Panc1 (cell line): ENCODE data around the gene NINJ2. TPM values are rescaled to one million over a fixed set of nuclear protein-coding genes. Genes with fewer than 3 reads are reported as not detected.

Source experiments
- ATAC-seq: fragments of 200-7000 bp; cut with Tn5 transposase; 2 replicates; pipeline ENCODE4 v1.9.1; 2020; ENCODE audit warnings: mild to moderate bottlenecking, moderate library complexity
- BruUV-seq: library from RNA; stranded (reverse); fragments of 400-500 nt; replicated peaks from 2 replicates; lab custom pipeline; 2021; lab: Mats Ljungman, UMichigan
- CTCF ChIA-PET: fragments of 300-600 bp; sonication (Branson Sonifier 250); formaldehyde crosslinking; loops from one replicate; lab custom pipeline; 2022; ENCODE audit warnings: antibody characterized with exemption; lab: Charles Lee
- POLR2A ChIA-PET: fragments of 300-600 bp; sonication (Branson Sonifier 250); formaldehyde crosslinking; loops from one replicate; lab custom pipeline; 2022; ENCODE audit warnings: antibody characterized with exemption; lab: Charles Lee
- DNase-seq: peaks from one replicate; pipeline ENCODE4 v3.0.0-alpha.2; 2010; ENCODE audit warnings: low read depth, low spot score
- H3K27ac ChIP-seq: 2 replicates; pipeline ENCODE4 v1.5.1; 2011; ENCODE audit warnings: mild to moderate bottlenecking, low read length, inconsistent platforms
- H3K27me3 ChIP-seq: fragments of 200-500 bp; sonication (Bioruptor generic); 2 replicates; pipeline ENCODE4 v1.6.0; 2014; ENCODE audit warnings: low read length, inconsistent platforms; ENCODE audit not compliant: control insufficient read depth, insufficient read depth
- H3K36me3 ChIP-seq: fragments of 200-500 bp; sonication (Bioruptor generic); 2 replicates; pipeline ENCODE4 v1.5.1; 2014; ENCODE audit warnings: inconsistent platforms, mild to moderate bottlenecking, low read length, moderate library complexity; ENCODE audit not compliant: control insufficient read depth, insufficient read depth
- H3K4me1 ChIP-seq: 2 replicates; pipeline ENCODE4 v1.5.1; 2011; ENCODE audit warnings: inconsistent platforms, mild to moderate bottlenecking, low read length, moderate library complexity; ENCODE audit not compliant: control insufficient read depth, insufficient read depth
- H3K4me3 ChIP-seq, 2 experiments: 2 replicates each; pipeline ENCODE4 v1.5.1; 2011 to 2012; ENCODE audit warnings: low read depth in 2 of 2, low read length in 2 of 2, mild to moderate bottlenecking in 2 of 2, inconsistent platforms in 1 of 2, moderate library complexity in 1 of 2
- H3K9me3 ChIP-seq: fragments of 200-500 bp; sonication (Bioruptor generic); 2 replicates; pipeline ENCODE4 v1.5.1; 2014; ENCODE audit warnings: low read depth, mild to moderate bottlenecking, inconsistent platforms, low read length, moderate library complexity; ENCODE audit not compliant: control insufficient read depth, insufficient read depth
- POLR2AphosphoS5 ChIP-seq: IDR thresholded peaks from 2 replicates; pipeline ENCODE4 v1.6.1; 2012; ENCODE audit warnings: mild to moderate bottlenecking, low read depth, low read length, moderate library complexity
- SIN3A ChIP-seq: IDR thresholded peaks from 2 replicates; pipeline ENCODE4 v1.6.1; 2012; ENCODE audit warnings: low read depth, mild to moderate bottlenecking, low read length, moderate library complexity, borderline replicate concordance; ENCODE audit not compliant: insufficient read depth
- TCF7L2 ChIP-seq: IDR thresholded peaks from 2 replicates; pipeline ENCODE4 v1.6.1; 2011; ENCODE audit warnings: mild to moderate bottlenecking, low read depth, low read length, inconsistent platforms
- in situ Hi-C: cut with HindIII; loops from 2 replicates; pipeline ENCODE4 v1.10.0; 2016; ENCODE audit warnings: low sequenced_read_pairs, low pct_unique_long_range_greater_than_20kb
- intact Hi-C: fragments of 100-400 bp; cut with micrococcal nuclease; formaldehyde crosslinking; loops from one replicate; pipeline ENCODE4 v1.10.0; 2022; ENCODE audit not compliant: unreplicated experiment
- total RNA-seq: library from RNA; stranded (reverse); gene quantifications from one replicate; pipeline ENCODE4 v1.2.1, GENCODE V29; 2021; ENCODE audit not compliant: unreplicated experiment
- TF ChIP-seq, protein P1 (sequence below), 2 experiments: IDR thresholded peaks; 2 replicates each; pipeline ENCODE4 v1.6.1; 2011 to 2012; ENCODE audit warnings: low read depth in 2 of 2, control low read depth in 1 of 2, low read length in 1 of 2, mild to moderate bottlenecking in 1 of 2, moderate library complexity in 1 of 2; ENCODE audit not compliant: insufficient read depth in 1 of 2
- TF ChIP-seq, protein P2 (sequence below): fragments of 450-650 bp; IDR thresholded peaks from 2 replicates; pipeline ENCODE4 v1.5.1; 2017; ENCODE audit warnings: mild to moderate bottlenecking

The NINJ2 gene
- total RNA-seq, 1 experiment from 2014 or later: 1.9 TPM

DNA sequence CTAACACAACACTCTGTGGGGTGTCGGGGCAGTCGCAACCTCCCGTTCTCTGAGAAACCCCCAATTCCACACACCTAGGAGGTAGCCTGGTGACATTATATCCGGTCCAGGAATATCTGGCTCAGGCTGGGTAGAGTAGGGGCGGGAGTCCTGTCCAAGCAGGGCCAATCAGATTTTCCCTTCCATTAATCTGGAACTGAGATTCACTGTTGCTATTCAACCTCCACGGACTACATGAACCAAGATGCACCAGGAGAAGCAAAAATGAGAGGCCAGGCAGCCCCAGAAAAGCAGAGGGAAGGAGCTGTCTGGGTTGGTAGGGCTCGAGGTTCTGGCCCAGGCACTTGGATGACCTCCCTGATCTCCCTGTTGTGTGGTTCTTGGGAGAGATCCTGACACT lies 51.0 kb downstream of the NINJ2 start:
- no peak for DNase-seq
- no peak for ATAC-seq
- in situ Hi-C loops (no loop called here), intact Hi-C loops (no loop called here)
- Histone ChIP-seq H3K27ac (peak overlapping the region; percentile 48; the same call in 1 of the 2 replicates), H3K4me1 (peaks cover 11% of the 10 kb centered on the region), H3K9me3 (no peaks in the 10 kb centered on the region), H3K36me3 (no peaks in the 10 kb centered on the region), H3K27me3 (no peaks in the 10 kb centered on the region), H3K4me3 (no peak overlapping the region)
- ChIA-PET POLR2A (no interaction called here), CTCF (no interaction called here)
- no TSS peak for BruUV-seq
- TF ChIP-seq, protein P1, sequence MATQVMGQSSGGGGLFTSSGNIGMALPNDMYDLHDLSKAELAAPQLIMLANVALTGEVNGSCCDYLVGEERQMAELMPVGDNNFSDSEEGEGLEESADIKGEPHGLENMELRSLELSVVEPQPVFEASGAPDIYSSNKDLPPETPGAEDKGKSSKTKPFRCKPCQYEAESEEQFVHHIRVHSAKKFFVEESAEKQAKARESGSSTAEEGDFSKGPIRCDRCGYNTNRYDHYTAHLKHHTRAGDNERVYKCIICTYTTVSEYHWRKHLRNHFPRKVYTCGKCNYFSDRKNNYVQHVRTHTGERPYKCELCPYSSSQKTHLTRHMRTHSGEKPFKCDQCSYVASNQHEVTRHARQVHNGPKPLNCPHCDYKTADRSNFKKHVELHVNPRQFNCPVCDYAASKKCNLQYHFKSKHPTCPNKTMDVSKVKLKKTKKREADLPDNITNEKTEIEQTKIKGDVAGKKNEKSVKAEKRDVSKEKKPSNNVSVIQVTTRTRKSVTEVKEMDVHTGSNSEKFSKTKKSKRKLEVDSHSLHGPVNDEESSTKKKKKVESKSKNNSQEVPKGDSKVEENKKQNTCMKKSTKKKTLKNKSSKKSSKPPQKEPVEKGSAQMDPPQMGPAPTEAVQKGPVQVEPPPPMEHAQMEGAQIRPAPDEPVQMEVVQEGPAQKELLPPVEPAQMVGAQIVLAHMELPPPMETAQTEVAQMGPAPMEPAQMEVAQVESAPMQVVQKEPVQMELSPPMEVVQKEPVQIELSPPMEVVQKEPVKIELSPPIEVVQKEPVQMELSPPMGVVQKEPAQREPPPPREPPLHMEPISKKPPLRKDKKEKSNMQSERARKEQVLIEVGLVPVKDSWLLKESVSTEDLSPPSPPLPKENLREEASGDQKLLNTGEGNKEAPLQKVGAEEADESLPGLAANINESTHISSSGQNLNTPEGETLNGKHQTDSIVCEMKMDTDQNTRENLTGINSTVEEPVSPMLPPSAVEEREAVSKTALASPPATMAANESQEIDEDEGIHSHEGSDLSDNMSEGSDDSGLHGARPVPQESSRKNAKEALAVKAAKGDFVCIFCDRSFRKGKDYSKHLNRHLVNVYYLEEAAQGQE (IDR thresholded peaks at IDR 0.05; ENCODE audit: insufficient read depth in 1 of 2, low read depth in 2 of 2, low read length in 1 of 2): no peak
- TF ChIP-seq POLR2AphosphoS5 (no peak), TCF7L2 (no peak), SIN3A (no peak)
- TF ChIP-seq, protein P2, sequence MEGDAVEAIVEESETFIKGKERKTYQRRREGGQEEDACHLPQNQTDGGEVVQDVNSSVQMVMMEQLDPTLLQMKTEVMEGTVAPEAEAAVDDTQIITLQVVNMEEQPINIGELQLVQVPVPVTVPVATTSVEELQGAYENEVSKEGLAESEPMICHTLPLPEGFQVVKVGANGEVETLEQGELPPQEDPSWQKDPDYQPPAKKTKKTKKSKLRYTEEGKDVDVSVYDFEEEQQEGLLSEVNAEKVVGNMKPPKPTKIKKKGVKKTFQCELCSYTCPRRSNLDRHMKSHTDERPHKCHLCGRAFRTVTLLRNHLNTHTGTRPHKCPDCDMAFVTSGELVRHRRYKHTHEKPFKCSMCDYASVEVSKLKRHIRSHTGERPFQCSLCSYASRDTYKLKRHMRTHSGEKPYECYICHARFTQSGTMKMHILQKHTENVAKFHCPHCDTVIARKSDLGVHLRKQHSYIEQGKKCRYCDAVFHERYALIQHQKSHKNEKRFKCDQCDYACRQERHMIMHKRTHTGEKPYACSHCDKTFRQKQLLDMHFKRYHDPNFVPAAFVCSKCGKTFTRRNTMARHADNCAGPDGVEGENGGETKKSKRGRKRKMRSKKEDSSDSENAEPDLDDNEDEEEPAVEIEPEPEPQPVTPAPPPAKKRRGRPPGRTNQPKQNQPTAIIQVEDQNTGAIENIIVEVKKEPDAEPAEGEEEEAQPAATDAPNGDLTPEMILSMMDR: no peak

DNA sequence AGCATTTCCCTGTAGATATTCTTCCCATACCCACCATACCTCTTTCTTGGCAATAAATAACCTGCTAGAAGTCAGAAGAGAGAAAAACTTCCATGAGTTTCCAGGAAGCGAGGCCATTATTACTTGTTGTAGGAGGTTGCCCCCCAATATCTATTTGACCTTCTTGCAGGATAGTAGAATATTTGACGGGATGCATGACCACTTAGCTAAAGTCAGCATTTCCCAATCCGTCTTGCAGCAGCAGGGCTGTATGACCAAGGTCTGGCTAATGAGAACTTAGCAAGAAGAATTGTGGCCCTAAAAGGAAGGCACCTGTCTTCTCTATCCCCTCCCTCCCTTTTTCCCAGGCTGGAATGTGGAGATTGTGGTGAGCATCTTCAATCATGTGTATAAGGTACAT lies 51.5 kb downstream of the NINJ2 start:
- Histone ChIP-seq H3K27me3 (no peaks in the 10 kb centered on the region), H3K9me3 (no peaks in the 10 kb centered on the region), H3K27ac (no peak overlapping the region), H3K4me1 (peaks cover 11% of the 10 kb centered on the region), H3K4me3 (no peak overlapping the region), H3K36me3 (no peaks in the 10 kb centered on the region)
- ATAC-seq (no peak), DNase-seq (no peak)
- TF ChIP-seq SIN3A (no peak), POLR2AphosphoS5 (no peak), TCF7L2 (no peak)
- TF ChIP-seq, protein P1 (IDR thresholded peaks at IDR 0.05; ENCODE audit: insufficient read depth in 1 of 2, low read depth in 2 of 2, low read length in 1 of 2): no peak
- TF ChIP-seq, protein P2: no peak
- in situ Hi-C loops (no loop called here), intact Hi-C loops (no loop called here)
- no TSS peak for BruUV-seq
- ChIA-PET CTCF (no interaction called here), POLR2A (no interaction called here)
